ENCODE measurements around the gene THBS2.

- TF ChIP-seq CTCF (IDR thresholded peaks at IDR 0.05), result no peak
- TF ChIP-seq POLR2A (IDR thresholded peaks at IDR 0.05), result no peak
- TF ChIP-seq POLR2AphosphoS5 (IDR thresholded peaks at IDR 0.05), result no peak
These were observed 12.9 kb downstream of the THBS2 start for GRCh38 chr6:169240591-169241390.
